Left lung (tissue), 10 donors: Measurements from ENCODE around the gene BUD23. TPM values are rescaled to one million over a fixed set of nuclear protein-coding genes. Genes with fewer than 3 reads are reported as not detected.
"Not testable (repeated sequence)": the region's sequence is repeated elsewhere in the genome, so short reads cannot be mapped to it uniquely, and the experiment has no call there.

Experiments
- ATAC-seq: fragments of 200-7000 bp; cut with Tn5 transposase; one replicate; pipeline ENCODE4 v1.9.1; 2020; ENCODE audit warnings: moderate library complexity
- DNase-seq, 4 donors: peaks; one replicate each; pipeline ENCODE4 v3.0.0-alpha.2; 2013 to 2020
- H3K27ac ChIP-seq, 2 donors: fragments of 200-600 bp; sonication (generic) in 1 of 2; one replicate each; pipeline versions ENCODE4 v1.5.0 to v1.8.0; 2020 to 2021
- H3K27me3 ChIP-seq, 2 donors: fragments of 200-600 bp; sonication (generic) in 1 of 2; one replicate each; pipeline versions ENCODE4 v1.5.0 to v1.8.0; 2020 to 2021
- H3K36me3 ChIP-seq, 2 donors: fragments of 200-600 bp; sonication (generic) in 1 of 2; one replicate each; pipeline versions ENCODE4 v1.5.0 to v1.8.0; 2020 to 2021
- H3K4me1 ChIP-seq, 2 donors: fragments of 200-600 bp; one replicate each; pipeline ENCODE4 v1.8.0; 2021
- H3K4me3 ChIP-seq, 2 donors: fragments of 200-600 bp; sonication (generic) in 1 of 2; one replicate each; pipeline versions ENCODE4 v1.5.0 to v1.8.0; 2020 to 2021; ENCODE audit warnings: mild to moderate bottlenecking in 1 of 2
- H3K9me3 ChIP-seq, 2 donors: fragments of 200-600 bp; sonication (generic) in 1 of 2; one replicate each; pipeline versions ENCODE4 v1.5.0 to v1.8.0; 2020 to 2021
- CTCF ChIP-seq, 2 donors: fragments of 200-600 bp; sonication (generic) in 1 of 2; IDR thresholded peaks; one replicate each; pipeline versions ENCODE4 v1.5.0 to v1.8.0; 2021; ENCODE audit warnings: antibody characterized with exemption in 2 of 2
- intact Hi-C, 2 donors: fragments of 100-400 bp; cut with DNase I; formaldehyde crosslinking; loops; one replicate each; pipeline versions ENCODE4 v1.11.2 to v1.14.2; 2022
- polyA plus RNA-seq, 6 donors: library from polyadenylated mRNA; unstranded; fragments of 120-200 nt; gene quantifications; one replicate each; pipeline ENCODE4 v1.2.1, GENCODE V29; 2013; ENCODE audit not compliant: insufficient read length in 6 of 6
- total RNA-seq, 2 donors: library from RNA; stranded (reverse); fragmentation: NEBNext Ultra II Directional; extraction: Animal tissue kit (Norgen Biotek cat#: 25700); gene quantifications; one replicate each; pipeline ENCODE4 v1.2.1, GENCODE V29; 2021
- donor health status: DM: no; HTN: yes; CAD: no.
- donor health status: DM: no; HTN: no; CAD: no.

BUD23 gene
- total and polyA plus RNA-seq, 8 donors: 44.6 to 95.0 (median 77.8) TPM

GRCh38 chr7:73647725-73648592 is 35.4 kb upstream of the BUD23 start:
- H3K9me3 ChIP-seq: no peaks in the 10 kb centered on the region
- intact Hi-C loops: no loop called here
- H3K27ac ChIP-seq: no peak overlapping the region
- H3K36me3 ChIP-seq: no peaks in the 10 kb centered on the region
- H3K4me3 ChIP-seq: peak overlapping the region; percentile 15 to 19
- ATAC-seq (peak; percentile 79), DNase-seq (peak in 1 of 4 donors; percentile 21)
- peaks cover 0 to 8% of the 10 kb centered on the region in 2 donors for H3K4me1 ChIP-seq
- TF ChIP-seq CTCF (IDR thresholded peaks at IDR 0.05): no peak
- H3K27me3 ChIP-seq: peaks cover 18 to 100% of the 10 kb centered on the region in 2 donors

- Histone ChIP-seq H3K36me3 (no peaks in the 10 kb centered on the region), H3K9me3 (no peaks in the 10 kb centered on the region), H3K4me3 (no peak overlapping the region), H3K27ac (no peak overlapping the region), H3K4me1 (peaks cover 0 to 8% of the 10 kb centered on the region in 2 donors), H3K27me3 (peaks cover 18 to 95% of the 10 kb centered on the region in 2 donors)
- intact Hi-C loops: no loop called here
- no peak for TF ChIP-seq CTCF (IDR thresholded peaks at IDR 0.05)
- DNase-seq: no peak
- ATAC-seq: no peak
Measured at GRCh38 chr7:73648593-73649332, 34.6 kb upstream of the BUD23 start.

- no peak for ATAC-seq
- H3K36me3 ChIP-seq: no peaks in the 10 kb centered on the region
- peaks cover 18 to 95% of the 10 kb centered on the region in 2 donors for H3K27me3 ChIP-seq
- no peaks in the 10 kb centered on the region for H3K9me3 ChIP-seq
- no peak overlapping the region for H3K27ac ChIP-seq
- TF ChIP-seq CTCF (IDR thresholded peaks at IDR 0.05): no peak
- H3K4me3 ChIP-seq: no peak overlapping the region
- intact Hi-C loops: no loop called here
- H3K4me1 ChIP-seq: peaks cover 0 to 8% of the 10 kb centered on the region in 2 donors
- no peak for DNase-seq
Measured at GRCh38 chr7:73649576-73649975, 33.8 kb upstream of the BUD23 start.

GRCh38 chr7:73650524-73650923 is 32.9 kb upstream of the BUD23 start:
- H3K27ac ChIP-seq: no peak overlapping the region
- peaks cover 18 to 87% of the 10 kb centered on the region in 2 donors for H3K27me3 ChIP-seq
- TF ChIP-seq CTCF (IDR thresholded peaks at IDR 0.05): no peak
- H3K9me3 ChIP-seq: no peaks in the 10 kb centered on the region
- no peak overlapping the region for H3K4me3 ChIP-seq
- H3K36me3 ChIP-seq: no peaks in the 10 kb centered on the region
- intact Hi-C loops: no loop called here
- ATAC-seq (no peak), DNase-seq (no peak)
- peaks cover 0 to 8% of the 10 kb centered on the region in 2 donors for H3K4me1 ChIP-seq

- Histone ChIP-seq H3K36me3 (no peaks in the 10 kb centered on the region), H3K4me3 (no peak overlapping the region), H3K4me1 (peaks cover 0 to 7% of the 10 kb centered on the region in 2 donors), H3K27me3 (peaks cover 9 to 73% of the 10 kb centered on the region in 2 donors), H3K27ac (no peak overlapping the region), H3K9me3 (no peaks in the 10 kb centered on the region)
- DNase-seq (no peak), ATAC-seq (no peak)
- intact Hi-C loops: no loop called here
- TF ChIP-seq CTCF (IDR thresholded peaks at IDR 0.05): no peak
Measured at GRCh38 chr7:73652541-73652949, 30.9 kb upstream of the BUD23 start.

GRCh38 chr7:73655309-73655708 is 28.1 kb upstream of the BUD23 start:
- ATAC-seq, DNase-seq, H3K36me3 ChIP-seq, H3K4me1 ChIP-seq, intact Hi-C loops, H3K9me3 ChIP-seq, H3K27ac ChIP-seq, H3K4me3 ChIP-seq: not testable (repeated sequence)
- peaks cover 0 to 45% of the 10 kb centered on the region in 2 donors for H3K27me3 ChIP-seq
